HEK293T (cell line): ENCODE data around the gene VAT1L.

Experiments
- BHLHE40 ChIP-seq: fragments of 450-650 bp; IDR thresholded peaks from 2 replicates; pipeline ENCODE4 v1.6.1; 2016; ENCODE audit warnings: mild to moderate bottlenecking, moderate library complexity, borderline replicate concordance
- ELF4 ChIP-seq: fragments of 450-650 bp; IDR thresholded peaks from 2 replicates; pipeline ENCODE4 v1.6.1; 2017; ENCODE audit warnings: antibody characterized with exemption
- HDGF ChIP-seq: fragments of 450-650 bp; IDR thresholded peaks from 2 replicates; pipeline ENCODE4 v1.6.1; 2017; ENCODE audit warnings: antibody characterized with exemption, borderline replicate concordance
- L3MBTL2 ChIP-seq: fragments of 450-650 bp; conservative IDR thresholded peaks from 2 replicates; pipeline ENCODE4 v1.6.1; 2016; ENCODE audit warnings: mild to moderate bottlenecking
- SUZ12 ChIP-seq: fragments of 450-650 bp; IDR thresholded peaks from 2 replicates; pipeline ENCODE4 v1.6.1; 2016; ENCODE audit warnings: mild to moderate bottlenecking

- TF ChIP-seq BHLHE40 (no peak), L3MBTL2 (no peak), SUZ12 (no peak), HDGF (no peak), ELF4 (no peak)
Observed at GRCh38 chr16:77785373-77785764, 3.0 kb upstream of the VAT1L start.
